GM19239 (cell line): Measurements from ENCODE around the gene RGS2.

Experiments
- DNase-seq: peaks from one replicate; pipeline ENCODE4 v3.0.0; 2011; ENCODE audit warnings: low spot score; ENCODE audit not compliant: insufficient read length
- FAIRE-seq: peaks from 2 replicates; lab custom pipeline; 2011; peaks lifted over from hg19 to GRCh38; lab: Jason Lieb, UNC

The RGS2 gene

GRCh38 chr1:192808518-192809306 is at the start of gene RGS2:
Gene RGS2 (plus strand): TSS chr1:192809039. CDS start chr1:192809072, 33 bp downstream.
- peak; percentile 67 for DNase-seq
- FAIRE-seq: peak; percentile 86

GRCh38 chr1:192759104-192759503 is 49.7 kb upstream of the RGS2 start:
- peak; percentile 23 for FAIRE-seq
- no peak for DNase-seq

- FAIRE-seq (no peak), DNase-seq (no peak)
Observed at GRCh38 chr1:192762265-192762664, 46.6 kb upstream of the RGS2 start.

GRCh38 chr1:192763243-192763642 is 45.6 kb upstream of the RGS2 start:
- FAIRE-seq (no peak), DNase-seq (no peak)

GRCh38 chr1:192763756-192764155 is 45.1 kb upstream of the RGS2 start:
- no peak for FAIRE-seq
- DNase-seq: no peak

GRCh38 chr1:192764675-192765074 is 44.2 kb upstream of the RGS2 start:
- DNase-seq: no peak
- FAIRE-seq: no peak

GRCh38 chr1:192766009-192766625 is 42.7 kb upstream of the RGS2 start:
- FAIRE-seq (no peak), DNase-seq (no peak)

DNA sequence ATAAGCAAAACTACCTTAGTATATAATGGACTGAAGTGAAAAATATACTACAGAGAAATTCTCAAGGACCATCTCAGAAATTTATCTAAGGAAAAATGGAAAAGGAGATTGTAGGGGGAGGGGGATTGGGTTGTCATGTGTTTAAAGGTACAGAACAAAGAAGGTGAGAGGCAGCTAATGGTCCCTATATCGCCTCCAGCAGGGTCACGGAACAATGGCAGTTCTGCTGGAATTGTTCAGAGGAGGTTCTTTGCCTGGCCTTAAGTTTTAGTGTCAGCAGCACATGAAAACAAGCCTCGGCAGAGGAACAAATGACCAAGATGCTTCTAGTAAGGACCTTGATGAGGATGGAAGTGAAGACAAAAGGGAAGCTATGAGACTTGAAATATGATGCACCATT is 42.0 kb upstream of the RGS2 start:
- FAIRE-seq: no peak

DNA sequence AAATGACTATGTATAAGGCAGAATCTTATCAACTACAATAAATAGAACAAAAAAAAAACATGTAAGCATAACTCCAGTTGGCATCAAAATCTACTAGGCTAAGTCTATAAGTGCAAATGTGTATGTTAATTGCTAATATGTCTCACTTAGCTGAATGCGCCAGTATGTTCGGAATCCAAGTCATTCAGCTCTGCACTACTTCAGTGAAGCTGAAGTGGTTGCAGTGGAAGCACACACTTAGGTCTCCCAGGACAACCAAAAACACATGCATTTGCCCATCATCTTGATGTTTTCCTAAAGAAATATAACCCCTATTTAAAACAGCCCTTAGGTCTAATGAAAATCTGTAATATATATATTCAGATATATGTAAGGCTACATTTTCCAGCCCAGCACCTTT is 41.0 kb upstream of the RGS2 start:
- DNase-seq (no peak), FAIRE-seq (no peak)

More for the DNA sequence above, 42.0 kb upstream of the RGS2 start:
- DNase-seq: no peak

- no peak for FAIRE-seq
- DNase-seq: no peak
Observed at GRCh38 chr1:192768463-192768862, 40.4 kb upstream of the RGS2 start.

DNA sequence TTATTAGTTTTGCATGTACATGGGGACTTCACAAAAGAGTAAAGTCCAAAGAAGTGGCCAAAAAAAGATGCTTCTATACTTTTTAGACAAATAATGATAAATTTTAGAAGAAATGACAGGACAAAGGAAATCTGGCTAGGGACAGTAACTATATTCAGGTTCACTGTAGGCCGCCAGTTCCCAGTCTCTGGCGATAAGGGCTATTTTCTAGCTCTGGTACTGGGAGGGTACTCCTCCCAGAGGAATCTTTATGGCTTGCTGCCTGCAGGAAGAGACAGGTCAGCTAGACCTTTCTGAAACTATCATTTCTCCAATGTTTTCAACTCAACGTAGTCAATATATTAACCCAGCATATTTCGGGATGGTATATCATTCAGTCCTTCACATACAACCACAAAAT is 37.5 kb upstream of the RGS2 start:
- FAIRE-seq (no peak), DNase-seq (no peak)

DNA sequence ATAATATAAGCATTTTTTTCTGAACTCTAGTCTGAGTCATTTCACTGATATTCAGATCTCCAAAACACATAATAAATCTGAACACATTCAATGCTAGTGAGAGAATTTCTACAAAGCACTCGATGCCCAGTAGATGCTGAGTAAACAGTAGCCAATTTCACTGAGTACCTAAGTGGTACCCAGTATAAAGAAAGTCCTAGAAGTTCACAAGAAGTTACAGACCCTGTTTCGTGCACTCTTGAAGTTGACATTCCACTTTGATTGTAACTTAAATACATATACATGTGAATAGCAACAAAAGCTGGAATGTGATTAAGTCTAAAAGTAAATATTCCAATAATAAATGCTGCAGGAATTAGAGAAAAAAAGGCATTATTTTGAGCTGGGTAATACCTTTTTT is 33.2 kb upstream of the RGS2 start:
- no peak for DNase-seq

GRCh38 chr1:192776206-192776605 is 32.6 kb upstream of the RGS2 start:
- FAIRE-seq: no peak

More for the DNA sequence above, 33.2 kb upstream of the RGS2 start:
- FAIRE-seq: no peak

DNA sequence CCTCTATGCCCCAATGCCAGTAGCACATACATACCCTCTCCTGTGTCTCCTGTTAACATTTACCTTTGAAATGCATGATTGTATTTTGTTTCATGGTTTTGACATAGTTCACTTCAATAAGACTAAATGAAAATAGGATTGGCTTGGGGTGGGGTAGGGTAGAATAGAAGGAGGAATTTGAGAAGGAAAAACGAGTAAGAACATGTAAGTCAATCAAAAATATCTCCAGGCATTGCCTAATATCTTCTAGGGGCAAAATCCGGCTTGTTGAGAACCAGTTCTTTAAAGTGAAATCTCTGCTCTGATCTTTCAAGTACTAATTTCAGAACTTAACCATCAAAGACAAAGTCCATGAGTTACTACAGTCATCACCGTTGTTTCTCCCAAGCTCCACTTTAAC is 31.8 kb upstream of the RGS2 start:
- DNase-seq: no peak
- no peak for FAIRE-seq

More at GRCh38 chr1:192776206-192776605, 32.6 kb upstream of the RGS2 start:
- no peak for DNase-seq

GRCh38 chr1:192783791-192784190 is 25.0 kb upstream of the RGS2 start:
- FAIRE-seq (no peak), DNase-seq (no peak)

DNA sequence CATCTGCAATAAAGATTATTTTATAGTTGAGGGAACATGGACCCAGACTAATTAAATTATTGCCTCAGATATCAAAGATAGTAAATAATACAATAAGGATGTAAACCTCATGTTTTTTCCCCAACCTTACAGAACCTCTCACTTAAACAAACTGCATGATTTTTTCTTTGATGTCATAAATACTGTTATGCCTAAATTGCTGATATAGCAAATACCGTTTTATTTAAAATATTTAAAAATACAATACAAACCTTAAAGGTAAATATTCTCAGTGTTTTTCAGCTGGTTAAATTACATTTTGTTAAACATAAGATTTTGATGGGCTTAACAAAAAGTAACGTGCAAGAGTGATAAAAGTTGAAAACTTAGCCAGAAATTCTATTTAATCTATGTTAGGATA is 24.4 kb upstream of the RGS2 start:
- no peak for FAIRE-seq
- DNase-seq: no peak

GRCh38 chr1:192786576-192786975 is 22.3 kb upstream of the RGS2 start:
- no peak for DNase-seq
- no peak for FAIRE-seq

DNA sequence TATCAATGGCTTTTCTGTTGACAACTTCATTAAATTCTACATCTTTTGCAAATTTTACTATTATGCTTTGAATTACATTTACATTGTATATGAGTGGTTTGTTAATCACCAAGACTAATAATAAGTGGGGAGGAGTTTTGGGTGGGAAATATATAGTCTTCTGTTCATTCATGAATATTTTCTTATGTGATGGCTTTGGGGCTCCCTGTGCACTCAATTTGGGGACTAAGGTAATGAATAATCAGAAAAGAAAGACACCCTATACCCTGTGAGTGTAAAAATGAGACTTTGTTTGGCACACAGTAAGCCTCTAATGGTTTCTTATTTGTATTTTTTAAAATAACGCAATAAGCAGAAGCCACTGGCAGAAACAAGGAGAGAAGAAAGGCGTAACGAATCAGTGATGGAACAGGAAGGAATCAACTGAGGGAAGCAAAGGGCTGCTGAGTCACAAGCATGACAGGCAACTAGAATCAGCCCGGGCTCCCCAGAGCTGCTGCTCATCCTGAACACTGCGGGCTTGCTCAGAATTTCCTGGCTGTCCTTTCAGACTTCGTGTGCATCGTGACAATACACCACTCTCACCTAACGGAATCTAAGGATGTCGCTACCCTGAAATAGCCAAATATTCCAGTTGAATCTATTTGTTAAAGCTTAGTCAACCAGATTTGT is 20.8 kb upstream of the RGS2 start:
- no peak for DNase-seq
- FAIRE-seq: no peak

GRCh38 chr1:192789871-192790270 is 19.0 kb upstream of the RGS2 start:
- no peak for DNase-seq
- FAIRE-seq: no peak

GRCh38 chr1:192792628-192793027 is 16.2 kb upstream of the RGS2 start:
- FAIRE-seq: no peak
- DNase-seq: no peak
